GM18868 (cell line): ENCODE measurements around the gene NRP2.

ENCODE experiments used
- ATAC-seq: cut with Tn5 transposase; IDR thresholded peaks from one replicate; pipeline ENCODE4 v1.9.1; 2021; ENCODE audit warnings: mild to moderate bottlenecking, moderate library complexity; ENCODE audit not compliant: unreplicated experiment

The NRP2 gene

DNA sequence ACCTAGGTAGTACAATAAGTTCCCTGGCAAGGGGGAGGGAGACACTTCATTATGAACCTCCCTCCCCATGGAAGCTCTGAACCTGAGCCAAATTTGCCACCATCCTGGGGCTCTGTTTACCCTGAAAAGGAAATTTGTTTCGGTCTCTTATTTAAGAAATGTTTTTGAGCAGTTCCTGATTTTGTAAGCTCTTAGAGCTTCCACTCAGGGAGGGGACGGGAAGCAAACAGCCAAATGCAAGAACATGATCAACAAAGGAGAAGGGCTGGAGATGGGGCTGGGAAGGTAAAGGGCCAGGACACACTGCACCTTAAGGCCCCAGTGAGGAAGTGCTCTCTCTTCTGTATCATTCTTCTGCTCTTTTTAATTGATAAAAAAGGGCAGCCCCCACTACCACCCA, 117.9 kb downstream of the NRP2 start:
- no peak for ATAC-seq

DNA sequence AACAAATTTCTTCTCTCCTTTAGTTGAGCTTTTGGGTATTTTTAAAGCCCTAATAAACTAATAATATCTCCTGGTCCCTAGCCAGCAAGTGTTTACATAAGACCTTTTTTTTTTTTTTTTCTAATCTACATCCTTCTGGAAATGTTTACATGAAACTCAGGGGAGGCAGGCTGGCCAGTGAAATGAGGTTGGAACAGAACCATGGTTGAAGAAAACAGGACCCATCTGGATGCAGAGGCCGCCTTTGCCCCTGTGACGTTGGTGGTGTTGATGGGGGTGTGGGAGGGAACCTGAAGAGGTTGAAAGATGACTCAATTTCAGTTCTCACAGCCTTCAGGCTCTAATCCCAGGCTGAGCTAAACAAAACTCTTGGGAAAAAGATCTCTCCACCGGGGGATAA, 118.5 kb downstream of the NRP2 start:
- ATAC-seq = no peak

DNA sequence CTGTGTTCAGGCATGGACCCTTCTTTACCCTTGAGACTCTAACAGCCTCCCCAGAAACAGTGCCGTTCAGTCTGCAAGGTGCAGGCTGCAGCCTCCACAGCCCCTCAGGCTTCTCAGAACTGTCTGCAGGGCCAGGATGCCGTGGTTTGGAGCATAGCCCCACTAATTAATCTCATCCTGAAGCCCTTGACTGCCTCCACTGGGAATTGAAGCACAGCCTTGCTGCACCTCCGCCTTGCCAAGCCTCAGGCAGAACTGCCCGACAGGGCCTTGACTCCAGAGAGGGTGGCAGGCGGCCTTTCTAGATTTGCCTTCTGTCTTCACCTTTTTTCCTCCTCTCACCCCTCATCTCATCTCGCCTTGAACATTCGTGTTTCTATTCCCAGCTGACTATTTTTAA, 119.8 kb downstream of the NRP2 start:
- no peak for ATAC-seq

DNA sequence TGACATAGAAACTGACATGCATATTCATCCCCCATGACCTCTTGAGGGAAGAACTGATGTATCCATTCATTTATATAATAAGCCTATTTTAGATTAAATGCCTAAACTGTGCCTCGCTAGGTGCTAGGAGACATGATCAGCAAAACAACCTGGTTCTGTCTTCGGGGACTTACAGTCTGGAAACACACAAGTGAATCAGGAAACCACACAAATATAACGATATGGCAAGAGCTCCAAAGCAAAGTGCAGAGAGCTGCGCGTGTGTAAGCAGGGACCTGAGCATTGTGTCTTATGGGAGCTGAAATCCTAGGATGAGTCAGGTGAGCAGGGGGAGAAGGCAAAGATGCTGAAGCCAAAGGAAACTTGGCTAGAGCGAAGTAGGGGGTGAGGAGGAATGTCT, 120.6 kb downstream of the NRP2 start:
- ATAC-seq = no peak

DNA sequence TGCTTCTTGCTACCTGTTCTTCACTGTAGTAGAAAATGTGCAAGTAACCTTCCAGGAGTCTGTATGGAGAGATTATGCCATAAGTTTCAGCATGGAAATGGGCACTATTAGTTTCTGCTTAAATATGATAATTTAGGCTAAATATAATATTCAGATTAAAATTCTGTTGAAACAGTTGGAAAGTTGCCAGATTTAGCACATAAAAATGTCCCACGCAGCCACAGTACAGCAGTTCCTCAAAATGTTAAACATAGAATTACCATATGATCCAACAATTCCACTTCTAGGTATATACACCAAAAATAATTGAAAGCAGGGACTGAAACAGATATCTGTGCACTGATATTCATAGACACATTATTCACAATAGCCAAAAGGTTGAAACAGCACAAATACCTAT, 121.2 kb downstream of the NRP2 start:
- no peak for ATAC-seq

DNA sequence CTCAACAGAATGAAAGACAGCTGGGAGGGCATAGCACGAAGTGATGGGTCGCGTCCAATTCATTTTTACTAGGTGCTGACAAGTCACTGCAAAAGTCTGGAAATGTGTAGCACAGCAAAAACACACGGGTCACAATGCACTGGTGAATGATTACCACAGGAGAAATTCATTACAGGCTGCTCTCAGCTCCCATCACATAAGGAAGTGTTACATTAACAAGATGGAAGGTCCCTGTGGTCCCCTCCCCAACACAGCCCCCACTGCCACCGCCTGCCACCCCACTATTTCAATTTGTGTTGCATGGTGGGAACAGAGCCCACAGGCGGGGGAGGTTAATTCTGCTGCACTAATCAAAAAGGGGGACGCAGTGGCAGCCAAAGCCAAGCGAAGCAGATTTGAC, 122.8 kb downstream of the NRP2 start:
- ATAC-seq = no peak

DNA sequence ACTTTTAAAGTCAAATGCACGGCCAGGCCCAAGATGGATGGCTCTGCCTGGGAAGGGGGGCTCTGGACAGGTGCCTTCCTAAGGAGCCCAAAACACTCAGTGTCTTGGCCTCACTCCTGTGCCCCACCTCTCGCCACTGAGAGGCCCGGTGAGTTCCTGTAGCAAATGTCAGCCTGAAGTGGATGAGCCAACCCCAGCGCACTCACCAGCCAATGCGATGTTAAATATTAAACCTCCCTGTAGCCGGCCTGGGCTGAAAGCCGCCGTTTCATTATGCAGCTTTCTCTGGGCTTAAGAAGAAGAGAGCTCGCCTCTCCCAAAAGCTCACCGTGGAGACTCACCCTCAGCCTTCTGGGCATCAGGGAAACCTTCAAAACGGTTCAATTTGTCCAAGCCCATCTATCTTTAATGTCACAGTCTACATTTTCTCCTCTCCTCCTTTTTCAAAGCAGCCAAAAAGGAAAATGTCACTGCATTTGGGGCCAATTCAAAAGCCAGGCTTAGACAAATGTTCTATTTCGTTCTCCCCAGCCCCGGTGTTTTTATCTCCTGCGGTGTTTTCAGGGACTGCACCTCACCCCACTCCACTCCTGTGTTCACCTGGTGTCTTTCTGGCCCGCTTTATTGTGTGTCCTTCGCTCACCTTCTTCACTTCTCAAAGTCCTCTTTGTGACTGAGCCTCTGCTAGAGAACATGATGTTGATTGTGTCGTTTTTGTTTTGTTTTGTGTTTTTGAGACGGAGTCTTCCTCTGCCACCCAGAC, 124.0 kb downstream of the NRP2 start:
- ATAC-seq = no peak

DNA sequence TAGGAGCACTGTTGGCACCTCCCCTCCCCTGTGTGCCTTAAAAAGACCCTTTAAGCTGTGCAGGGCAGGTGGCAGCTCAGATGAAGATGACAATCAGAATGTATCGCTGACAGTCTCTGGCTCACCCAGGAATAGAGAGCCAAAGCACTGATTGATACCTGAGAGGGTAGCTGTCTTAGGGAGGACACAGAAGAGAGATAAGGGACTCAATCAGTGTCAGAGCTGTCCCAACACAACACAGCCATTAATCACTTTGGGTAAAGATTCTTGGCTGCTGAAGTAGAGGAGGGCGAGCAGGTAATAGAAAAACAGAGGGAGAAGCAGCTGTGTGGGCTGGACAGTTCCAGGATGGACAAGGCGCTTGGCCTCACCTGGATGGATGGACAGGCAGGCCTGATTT, 124.9 kb downstream of the NRP2 start:
- ATAC-seq = no peak

DNA sequence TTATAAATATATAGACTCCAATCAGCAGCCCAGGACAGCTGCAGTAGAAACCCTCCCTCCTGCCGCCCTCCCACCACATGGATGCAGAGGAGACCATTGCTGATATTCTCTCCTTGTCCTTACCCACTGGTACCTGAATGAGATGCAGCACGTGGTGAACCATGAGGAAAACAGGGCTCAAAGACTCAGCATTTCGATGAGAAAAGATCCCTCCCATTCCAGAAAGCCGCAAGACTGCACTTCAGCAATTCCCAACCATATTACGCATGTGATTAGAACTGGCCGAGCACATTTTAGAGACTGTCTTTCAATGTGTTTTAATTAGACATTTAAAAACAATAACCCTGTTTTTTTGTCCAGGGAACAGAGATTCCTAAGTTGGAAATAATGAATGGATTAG, 125.5 kb downstream of the NRP2 start:
- ATAC-seq = no peak

DNA sequence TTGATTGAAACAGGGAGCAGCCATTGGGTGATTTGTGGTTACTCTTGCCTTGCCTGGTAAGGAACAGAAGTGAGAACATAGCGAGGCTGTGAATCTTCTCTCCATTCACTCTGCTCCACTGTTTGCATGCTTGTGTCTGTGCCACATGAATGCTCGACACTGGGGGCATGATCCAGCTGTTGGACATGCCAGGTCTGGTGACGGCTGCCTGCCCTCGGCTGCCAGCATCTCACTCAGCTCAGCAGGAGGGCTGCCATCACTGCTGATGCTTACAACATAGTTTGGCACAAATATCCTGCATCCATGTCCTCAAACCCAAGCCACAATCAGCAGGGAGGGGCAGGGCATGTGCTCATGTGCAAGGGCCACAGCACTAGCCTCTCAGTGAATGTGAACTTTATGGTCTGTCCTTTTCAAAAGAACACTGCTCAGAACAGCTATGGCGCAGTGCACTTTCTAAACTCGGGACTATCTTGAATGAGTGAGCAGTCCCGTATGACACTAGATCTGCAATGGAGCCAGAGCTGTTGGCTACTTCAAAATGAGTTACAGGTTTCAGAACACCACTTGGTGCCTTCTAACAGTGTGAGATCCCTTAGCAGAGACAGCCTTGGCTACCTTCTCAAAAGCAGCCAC, 126.3 kb downstream of the NRP2 start:
- no peak for ATAC-seq

DNA sequence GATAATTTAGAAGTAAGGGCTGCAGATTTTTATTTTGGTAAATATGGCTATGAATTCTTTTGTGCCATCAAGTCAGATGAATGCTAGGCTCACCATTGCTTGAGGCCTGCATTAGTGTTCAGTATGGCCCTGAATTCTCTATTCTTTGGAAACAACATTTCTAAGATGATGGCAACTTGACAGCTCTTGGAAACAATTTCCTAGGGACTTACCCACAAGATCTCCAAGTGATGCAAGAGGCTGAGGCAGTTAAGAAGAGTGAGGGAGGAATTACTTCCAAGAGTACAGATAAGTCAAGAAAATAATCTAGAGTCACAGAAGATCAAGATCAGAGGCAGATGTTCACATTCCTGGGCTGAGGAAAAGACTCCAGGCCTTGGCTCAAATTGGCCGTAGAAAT, 129.1 kb downstream of the NRP2 start:
- ATAC-seq = no peak

DNA sequence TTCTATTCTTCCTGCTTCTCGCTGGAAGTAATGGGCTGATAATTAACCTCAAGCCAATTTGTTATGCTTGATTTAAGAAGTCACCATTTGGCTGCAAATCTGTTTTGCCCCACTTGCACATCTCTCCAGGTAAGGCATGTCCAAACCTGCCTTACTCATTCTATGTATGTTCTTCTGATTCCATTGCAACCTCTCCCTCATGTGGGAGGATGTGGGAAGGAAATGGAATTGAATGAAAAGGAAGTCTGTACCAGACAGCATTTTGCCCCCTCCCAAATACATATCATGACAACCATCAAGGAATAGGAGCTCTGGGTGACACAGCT, 131.7 kb downstream of the NRP2 start:
- no peak for ATAC-seq

DNA sequence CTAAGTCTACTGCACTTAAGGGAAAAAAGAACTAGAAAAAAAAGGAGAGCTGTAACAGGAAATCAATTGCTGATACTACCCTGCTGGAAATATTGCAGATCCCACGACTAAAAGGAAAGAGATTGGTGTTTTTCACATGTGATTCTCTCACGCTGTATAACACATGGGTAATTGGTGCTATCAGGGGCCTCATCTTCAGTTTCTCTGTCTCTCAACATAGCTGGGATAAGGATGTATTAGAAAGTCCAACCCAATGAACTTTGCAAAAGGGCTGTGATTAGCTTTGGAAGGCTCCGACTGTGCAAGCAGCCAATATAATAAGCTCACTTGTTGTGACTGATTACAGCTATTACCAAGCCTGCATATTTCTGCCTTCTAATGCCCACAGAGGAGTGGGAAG, 133.4 kb downstream of the NRP2 start:
- ATAC-seq = no peak

DNA sequence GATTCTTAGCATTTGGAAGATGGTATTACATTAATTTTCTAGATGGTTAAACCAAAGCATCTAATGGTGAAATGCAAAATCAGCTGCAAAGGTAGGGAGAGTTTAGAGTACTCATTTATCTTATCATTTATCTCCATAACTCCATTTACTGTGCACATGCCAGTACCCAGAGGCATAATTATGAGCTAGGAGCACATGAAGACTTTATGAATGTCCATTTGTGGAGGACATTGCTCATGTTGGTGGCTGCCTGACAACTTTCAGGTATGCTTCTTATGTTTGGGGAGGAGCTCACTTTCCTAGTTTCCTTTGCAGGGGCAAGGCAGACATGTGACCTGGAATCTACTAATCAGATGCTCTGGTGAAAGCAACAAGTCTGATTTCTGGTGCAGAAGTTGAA, 134.0 kb downstream of the NRP2 start:
- no peak for ATAC-seq

DNA sequence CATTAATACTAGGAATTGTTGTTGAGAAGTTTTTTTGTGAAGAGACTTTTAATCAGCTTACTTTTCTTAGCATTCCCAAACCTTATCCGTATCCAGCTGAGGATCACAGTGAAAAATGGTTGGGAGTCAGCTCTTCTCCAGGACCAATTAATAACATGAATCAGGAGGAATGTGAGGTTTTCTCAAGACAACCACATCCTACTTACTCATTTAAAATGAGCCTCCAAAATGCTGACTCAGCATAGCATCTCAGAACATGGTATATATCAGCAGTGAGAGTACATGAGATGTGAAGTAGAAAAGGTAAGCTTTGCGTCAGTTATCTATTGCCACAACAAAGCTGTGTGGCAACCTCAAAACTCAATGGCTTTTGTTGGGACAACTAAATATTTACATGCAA, 140.3 kb downstream of the NRP2 start:
- ATAC-seq = no peak

DNA sequence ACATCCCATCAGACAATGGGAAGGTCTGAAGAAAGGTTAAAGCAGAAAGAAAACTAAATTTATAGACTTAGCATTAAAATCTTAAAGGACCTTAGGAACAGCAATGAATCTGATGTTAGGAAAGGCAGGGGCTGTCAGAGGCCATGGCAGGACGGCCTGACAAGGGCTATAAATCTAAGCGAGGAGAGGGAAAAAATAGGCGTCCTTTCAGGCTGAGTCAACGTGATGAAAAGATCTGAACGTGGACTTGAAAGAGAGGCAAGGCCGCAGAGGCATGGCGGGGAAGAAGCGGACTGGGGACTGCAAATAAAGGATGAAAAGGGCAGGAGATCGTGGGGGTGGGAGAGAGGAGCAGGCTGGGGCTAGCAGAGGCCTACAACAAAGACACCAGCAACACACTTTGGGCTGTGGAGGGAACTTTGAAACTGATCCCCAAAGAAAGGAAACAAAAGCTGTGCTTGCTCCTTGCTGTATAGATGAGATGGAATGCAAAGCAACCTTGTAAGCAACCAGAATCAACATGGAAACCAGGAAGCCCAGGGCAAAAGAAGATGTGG, 145.6 kb downstream of the NRP2 start:
- no peak for ATAC-seq

DNA sequence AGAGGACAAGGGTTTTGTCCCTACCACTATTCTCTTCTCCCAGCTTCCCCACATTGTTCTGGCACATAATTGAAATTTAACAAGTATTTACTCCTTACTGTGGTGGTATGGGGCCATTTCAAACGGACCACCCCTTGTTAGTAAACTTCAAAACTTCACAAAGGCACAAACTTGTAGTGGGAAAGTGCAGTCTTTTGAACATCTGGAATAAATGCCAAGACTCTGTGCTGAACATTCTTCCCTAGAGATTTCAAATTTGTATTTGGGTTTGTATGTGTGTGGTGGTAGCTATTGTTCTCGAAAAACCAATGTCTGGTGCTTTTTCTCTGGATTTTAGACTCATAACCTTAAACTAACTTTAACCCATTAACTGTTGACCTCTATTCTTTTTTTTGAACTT, 151.6 kb downstream of the NRP2 start:
- ATAC-seq = no peak

DNA sequence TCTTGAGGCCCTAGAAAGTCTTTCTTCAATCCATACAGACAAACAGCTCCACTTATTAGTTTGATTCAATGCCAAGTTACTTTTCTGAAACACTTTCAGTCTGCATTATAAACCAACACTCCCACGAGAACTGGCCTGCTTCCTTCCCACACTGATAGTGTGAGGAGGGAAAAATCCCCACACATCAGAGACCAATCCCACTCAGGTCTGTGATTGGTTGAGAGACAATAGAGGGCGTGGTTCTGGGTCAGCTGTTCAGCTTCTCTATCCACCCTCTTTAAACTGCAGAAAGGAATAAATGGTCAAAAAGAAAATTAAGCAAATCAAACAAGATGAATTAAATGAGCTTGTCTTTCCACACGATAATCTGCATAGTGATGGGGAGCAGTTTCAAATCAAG, 152.5 kb downstream of the NRP2 start:
- peak; percentile 66 for ATAC-seq

DNA sequence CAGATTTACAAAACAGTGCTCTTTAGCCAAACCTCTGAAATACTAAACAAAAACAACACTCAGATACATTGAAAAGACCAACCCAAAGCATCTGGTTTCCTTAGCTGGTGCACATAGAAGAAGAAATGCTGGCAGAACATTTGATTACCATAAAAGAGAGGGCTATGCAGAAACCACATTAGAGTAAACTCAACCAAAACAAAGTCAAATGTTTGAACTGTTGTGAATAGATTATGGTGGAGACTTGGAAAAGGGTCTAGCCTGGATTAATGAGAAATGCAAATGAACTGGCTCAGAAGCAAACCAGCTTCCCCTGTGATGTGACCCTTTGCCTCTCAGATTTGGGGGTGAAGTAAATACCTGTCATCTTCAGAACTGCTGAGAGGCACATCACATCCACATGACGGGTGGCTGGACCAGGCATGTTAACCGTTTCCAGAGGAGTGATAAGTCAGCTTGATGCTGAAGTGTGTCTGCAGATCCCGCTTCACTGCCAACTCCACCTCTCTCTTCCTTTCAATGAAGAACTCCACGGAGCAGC, 153.0 kb downstream of the NRP2 start:
- no peak for ATAC-seq

DNA sequence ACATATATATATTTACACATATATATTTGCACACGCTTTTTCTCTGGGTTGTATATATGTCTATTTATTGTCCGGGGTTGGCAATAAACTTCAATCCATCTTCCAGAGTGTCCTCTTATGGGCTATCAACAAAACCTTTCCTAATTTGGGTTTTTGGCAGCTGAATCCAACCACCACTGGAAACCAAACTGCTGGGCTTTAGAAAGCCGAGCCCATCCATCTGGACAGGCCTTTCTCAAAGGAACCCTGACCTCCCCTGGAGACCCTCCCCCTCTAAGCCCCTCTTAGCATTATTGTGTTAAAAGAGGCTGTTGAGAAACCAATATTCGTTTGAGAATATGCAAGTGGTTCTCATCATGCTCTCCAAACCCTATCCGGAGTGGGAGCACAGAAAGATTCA, 153.6 kb downstream of the NRP2 start:
- no peak for ATAC-seq

DNA sequence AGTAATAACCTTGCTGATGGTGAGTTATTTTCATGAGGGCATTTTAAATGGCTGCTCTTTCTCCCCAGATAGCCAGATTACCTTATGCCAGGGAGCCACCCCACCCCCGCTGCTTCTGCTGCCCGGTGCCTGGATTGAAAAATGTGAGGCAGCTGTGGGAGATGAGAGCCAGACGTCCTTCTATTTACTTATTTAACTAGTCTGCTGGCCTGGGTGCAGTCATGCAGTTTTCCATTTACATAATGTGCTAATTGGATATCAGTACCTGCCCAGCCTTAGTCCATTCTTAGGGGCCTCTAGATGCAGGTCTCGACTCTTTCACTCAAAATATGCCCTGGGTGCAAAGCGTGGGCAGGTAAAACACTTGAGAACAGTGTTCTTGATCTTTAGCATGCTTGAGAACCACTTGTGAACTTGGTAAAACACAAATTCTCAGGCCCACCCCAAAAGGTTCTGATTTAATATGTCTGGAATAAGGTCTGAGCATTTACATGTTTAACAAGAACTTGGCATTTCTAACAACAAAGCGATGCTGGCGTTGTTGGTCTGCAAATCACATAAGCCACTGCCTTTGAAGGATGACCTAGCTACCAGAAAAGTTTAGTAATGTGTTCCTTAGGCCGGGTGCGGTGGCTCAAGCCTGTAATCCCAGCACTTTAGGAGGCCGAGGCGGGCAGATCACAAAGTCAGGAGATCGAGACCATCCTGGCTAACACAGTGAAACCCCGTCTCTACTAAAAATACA, 154.3 kb downstream of the NRP2 start:
- ATAC-seq = no peak

DNA sequence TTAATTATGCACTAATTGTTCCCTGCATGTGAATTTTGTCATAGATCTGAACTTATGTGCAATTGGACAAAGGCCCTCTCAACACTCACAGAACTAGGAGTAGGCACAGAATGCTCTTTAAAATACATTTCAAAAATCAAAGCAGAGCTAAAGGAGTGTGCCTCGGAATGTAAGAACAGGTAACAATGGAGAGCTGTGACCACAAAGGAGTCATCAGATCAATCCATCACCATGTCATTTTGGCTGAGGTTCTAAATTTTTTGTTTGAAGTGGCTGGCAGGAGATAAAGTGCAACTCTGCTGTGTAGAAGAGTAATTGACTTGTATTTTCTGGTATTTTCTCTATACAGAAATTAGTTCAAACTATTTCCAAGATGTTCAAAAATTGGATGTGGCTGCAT, 155.4 kb downstream of the NRP2 start:
- no peak for ATAC-seq
